GM21529 (cell line): Measurements from ENCODE around the gene COLQ.
"Not testable (repeated sequence)": the region's sequence is repeated elsewhere in the genome, so short reads cannot be mapped to it uniquely, and the experiment has no call there.

ENCODE experiments used
- ATAC-seq: cut with Tn5 transposase; IDR thresholded peaks from one replicate; pipeline ENCODE4 v1.9.1; 2021; ENCODE audit not compliant: unreplicated experiment

The COLQ gene

GRCh38 chr3:15458212-15458780 is 63.2 kb downstream of the COLQ start:
- ATAC-seq = no peak

GRCh38 chr3:15456915-15457314 is 64.6 kb downstream of the COLQ start:
- not testable (repeated sequence) for ATAC-seq

GRCh38 chr3:15456321-15456720 is 65.2 kb downstream of the COLQ start:
- ATAC-seq = no peak

- no peak for ATAC-seq
Measured at GRCh38 chr3:15455756-15456155, 65.8 kb downstream of the COLQ start.

- ATAC-seq = no peak
Measured at GRCh38 chr3:15454965-15455364, 66.5 kb downstream of the COLQ start.

- ATAC-seq = no peak
Measured at GRCh38 chr3:15453991-15454625, 67.4 kb downstream of the COLQ start.

- ATAC-seq = no peak
Measured at GRCh38 chr3:15453501-15453900, 68.0 kb downstream of the COLQ start.

GRCh38 chr3:15452961-15453360 is 68.5 kb downstream of the COLQ start:
- ATAC-seq = no peak

- ATAC-seq = no peak
Measured at GRCh38 chr3:15452156-15452555, 69.3 kb downstream of the COLQ start.

- no peak for ATAC-seq
Measured at GRCh38 chr3:15451216-15452113, 70.0 kb downstream of the COLQ start.

- ATAC-seq = no peak
Measured at GRCh38 chr3:15450438-15451215, 70.9 kb downstream of the COLQ start.

GRCh38 chr3:15449489-15450224 is 71.8 kb downstream of the COLQ start:
- ATAC-seq = no peak

GRCh38 chr3:15443826-15444524 is 77.5 kb downstream of the COLQ start:
- ATAC-seq = no peak

- no peak for ATAC-seq
Measured at GRCh38 chr3:15440891-15441290, 80.6 kb downstream of the COLQ start.

- ATAC-seq = no peak
Measured at GRCh38 chr3:15439476-15439875, 82.0 kb downstream of the COLQ start.

- no peak for ATAC-seq
Measured at GRCh38 chr3:15438983-15439382, 82.5 kb downstream of the COLQ start.

- ATAC-seq = no peak
Measured at GRCh38 chr3:15436246-15436645, 85.3 kb downstream of the COLQ start.

GRCh38 chr3:15434756-15435155 is 86.8 kb downstream of the COLQ start:
- no peak for ATAC-seq

GRCh38 chr3:15433531-15433930 is 88.0 kb downstream of the COLQ start:
- no peak for ATAC-seq

- ATAC-seq = no peak
Measured at GRCh38 chr3:15431256-15431837, 90.2 kb downstream of the COLQ start.
